ACHN (cell line): ENCODE data around the gene PTGER3.
"Not testable (repeated sequence)": the region's sequence is repeated elsewhere in the genome, so short reads cannot be mapped to it uniquely, and the experiment has no call there.

Experiments
- DNase-seq: peaks from one replicate; pipeline ENCODE4 v3.0.0-alpha.2; 2015
- in situ Hi-C: cut with HindIII; loops from 2 replicates; pipeline ENCODE4 v1.10.0; 2017; ENCODE audit warnings: low sequenced_read_pairs, low pct_ligation_motif_present, low pct_unique_long_range_greater_than_20kb

PTGER3 gene

DNA sequence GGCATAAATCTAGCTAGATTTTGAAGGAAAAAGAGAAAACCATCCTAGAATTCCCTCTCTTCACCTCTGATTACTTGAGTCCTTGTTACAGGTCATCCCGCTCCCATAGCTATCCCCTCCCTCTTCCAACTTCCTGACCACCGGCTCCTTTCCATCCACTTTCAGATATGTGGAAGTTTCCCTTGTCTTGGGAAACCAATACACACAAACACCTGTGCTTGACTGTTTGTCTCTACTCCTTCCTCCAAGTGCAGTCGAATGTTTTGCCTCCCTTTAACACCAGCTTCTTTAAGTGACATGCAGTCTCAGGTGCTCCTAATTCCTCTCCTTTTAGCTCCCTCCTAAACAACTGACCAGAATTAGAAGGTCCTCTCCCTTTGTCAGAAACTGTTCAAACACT lies 70.0 kb downstream of the PTGER3 start:
- DNase-seq = no peak
- in situ Hi-C loops = no loop called here

DNA sequence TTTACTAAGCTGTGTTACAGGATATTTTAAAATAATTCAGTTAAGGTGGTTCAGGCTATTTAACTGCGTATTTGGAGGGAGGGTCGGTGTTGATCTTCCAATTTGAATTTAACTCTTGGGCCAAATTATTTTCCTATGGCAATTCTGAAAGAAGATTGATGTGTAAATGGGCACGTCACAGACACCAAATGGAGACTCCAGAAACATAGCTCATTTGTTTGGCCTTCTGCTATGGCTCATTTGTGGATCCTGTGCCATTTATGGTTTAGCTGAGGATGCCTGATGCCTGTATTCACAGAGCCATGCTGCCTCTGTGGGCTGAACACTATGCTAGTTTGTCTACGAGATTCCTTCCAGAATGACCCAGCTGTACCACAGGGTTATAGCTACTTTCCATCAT lies 70.6 kb downstream of the PTGER3 start:
- in situ Hi-C loops = no loop called here
- no peak for DNase-seq

DNA sequence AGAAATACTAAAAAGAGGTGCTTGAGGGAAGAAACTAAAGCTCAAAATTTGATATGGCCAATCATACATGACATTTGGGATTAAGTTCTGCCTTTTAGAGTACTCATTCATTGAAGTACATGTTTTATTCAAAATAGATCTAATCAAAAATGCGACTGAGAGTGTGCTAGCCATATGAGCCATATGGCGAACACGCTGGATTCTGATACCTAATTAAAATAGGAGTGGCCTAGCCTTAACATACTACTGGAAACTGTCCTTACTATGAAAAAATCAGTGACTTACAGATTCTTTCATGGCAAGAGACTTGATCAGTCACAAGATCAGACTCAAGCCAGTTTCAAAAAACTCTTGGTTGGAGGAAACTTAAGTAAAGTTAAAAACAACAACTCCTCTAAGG lies 73.9 kb downstream of the PTGER3 start:
- in situ Hi-C loops = no loop called here
- DNase-seq = no peak

DNA sequence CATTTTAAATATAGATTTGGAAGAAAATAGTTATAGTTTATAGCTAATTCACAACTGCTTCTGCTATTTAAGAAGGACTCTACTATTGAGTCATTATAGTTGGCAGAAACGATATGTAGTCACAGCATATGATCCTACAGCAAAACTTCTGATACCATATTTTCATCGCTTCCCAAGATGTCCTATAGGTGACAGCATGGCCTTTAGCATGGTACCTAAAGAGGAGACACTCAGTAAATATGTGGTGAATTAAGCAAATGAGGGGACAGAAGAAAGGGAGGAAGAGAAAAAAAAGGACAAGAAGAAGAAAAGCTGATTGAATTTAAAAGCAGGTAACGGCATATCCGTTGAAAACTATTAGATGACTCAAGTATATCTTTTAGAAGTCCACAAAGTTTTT lies 77.2 kb downstream of the PTGER3 start:
- in situ Hi-C loops = no loop called here
- DNase-seq = no peak

DNA sequence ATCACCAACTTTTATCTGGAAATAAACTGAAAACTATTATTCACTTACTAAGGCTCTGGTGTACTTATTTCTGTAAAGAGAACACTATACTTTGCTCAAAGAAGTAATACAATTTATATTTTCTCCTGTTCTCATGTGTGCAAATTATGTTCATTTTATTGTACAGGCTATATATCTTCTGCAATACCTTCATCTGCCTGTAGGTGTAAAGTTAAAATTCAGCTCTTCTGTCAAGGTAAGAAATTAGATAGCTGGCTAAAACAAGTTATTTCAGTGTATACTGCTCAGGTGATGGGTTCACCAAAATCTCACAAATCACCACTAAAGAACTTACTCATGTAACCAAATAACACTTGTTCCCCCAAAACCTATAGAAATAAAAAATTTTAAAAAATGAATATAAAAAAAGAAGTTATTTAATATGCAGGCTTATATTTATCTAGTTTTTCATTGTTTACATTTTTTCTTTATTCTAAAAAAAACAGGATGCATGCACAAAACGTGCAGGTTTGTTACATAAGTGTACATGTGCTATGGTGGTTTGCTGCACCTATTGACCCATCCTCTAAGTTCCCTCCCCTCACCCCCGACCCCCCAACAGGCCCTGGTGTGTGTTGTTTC lies 81.5 kb downstream of the PTGER3 start:
- peak; percentile 9 for DNase-seq
- in situ Hi-C loops = no loop called here

DNA sequence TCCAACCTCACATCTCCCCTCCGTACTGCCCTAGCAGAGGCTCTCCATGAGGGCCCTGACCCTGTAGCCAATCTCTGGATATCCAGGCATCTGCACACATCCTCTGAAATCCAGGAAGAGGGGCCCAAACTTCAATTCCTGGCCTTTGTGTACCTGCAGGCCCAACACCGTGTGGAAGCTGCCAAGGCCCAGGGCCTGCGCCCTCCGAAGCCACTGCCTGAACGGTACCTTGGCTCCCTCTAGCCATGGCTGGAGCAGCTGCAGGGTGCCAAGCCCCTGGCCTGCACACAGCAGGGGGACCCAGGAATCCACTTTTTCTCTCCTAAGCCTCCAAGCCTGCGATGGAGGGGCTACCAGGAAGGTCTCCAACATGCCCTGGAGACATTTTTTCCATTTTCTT lies 84.2 kb downstream of the PTGER3 start:
- in situ Hi-C loops = no loop called here

DNA sequence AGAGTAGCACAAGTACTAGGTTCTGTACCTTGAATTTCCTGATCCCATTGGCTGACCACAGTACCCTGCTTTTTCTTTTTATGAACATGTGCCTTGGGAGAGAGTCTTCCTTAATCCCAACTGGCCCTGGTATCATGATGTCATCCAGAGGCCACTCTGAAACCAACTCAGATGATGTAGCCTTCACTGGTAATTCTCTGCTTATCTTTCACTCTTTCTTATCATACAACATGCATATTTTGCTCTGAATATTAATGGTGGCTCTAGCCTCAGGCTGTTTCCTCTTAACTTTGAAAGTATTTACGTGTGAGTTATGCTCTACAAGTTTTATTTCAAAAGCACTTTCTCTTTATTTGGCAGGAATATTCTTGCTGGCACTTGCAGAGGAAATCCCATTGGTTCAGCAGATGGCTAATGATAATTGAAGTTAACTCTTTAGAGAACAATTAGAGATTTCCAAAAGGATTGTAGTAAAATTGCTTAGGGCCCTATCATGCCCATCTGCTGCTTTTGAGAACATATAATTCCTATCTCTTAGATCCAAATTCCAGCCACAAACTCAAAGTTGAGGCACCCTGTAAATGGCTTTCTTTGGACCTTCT lies 86.1 kb downstream of the PTGER3 start:
- in situ Hi-C loops = no loop called here
- no peak for DNase-seq

More for the DNA sequence above, 84.2 kb downstream of the PTGER3 start:
- DNase-seq = no peak

DNA sequence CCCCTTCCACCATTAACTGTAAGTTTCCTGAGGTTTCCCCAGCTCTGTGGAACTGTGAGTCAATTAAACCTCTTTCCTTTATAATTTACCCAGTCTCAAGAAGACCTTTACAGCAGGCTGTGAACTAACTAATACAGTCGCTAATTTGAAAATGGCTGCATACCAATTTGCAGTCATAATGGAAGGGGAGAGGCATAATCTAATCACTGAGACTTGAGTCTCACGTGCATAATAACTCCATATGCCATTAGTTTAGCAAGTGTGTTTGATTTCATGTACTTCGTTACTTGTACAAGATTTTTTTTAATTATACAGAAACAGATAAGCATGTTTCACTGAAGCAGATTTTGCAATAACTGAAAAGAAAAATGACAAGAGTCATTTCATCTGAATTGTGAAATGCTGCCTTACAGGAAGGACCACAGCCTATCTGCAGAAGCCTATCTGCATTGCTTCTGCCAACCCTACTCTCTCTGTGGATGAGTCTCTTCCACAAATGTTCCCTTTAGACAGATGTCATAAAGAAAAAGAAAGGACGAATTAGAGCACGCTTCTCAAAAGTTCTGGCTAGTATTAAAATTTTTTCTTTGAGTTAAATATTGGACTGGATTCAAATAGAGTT lies 99.1 kb downstream of the PTGER3 start:
- in situ Hi-C loops = no loop called here

DNA sequence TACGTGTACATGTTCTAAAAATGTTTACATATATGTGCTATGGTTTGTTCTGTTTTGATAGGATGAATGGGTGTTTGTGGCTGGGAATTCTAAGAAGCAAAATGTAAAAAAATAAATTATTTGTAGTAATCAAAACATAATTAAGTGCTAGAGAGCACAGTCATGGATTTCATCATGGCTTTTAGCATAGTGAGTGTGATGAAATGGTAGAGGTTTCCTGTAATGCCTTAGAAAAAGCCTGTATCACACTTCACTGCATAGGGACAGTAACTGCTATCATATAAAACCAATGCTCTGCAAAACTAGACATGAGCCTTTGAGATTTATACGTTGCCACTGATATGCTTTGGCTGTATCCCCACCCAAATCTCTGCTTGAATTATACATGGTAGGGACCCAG lies 99.8 kb downstream of the PTGER3 start:
- in situ Hi-C loops = no loop called here
- no peak for DNase-seq

More for the DNA sequence above, 99.1 kb downstream of the PTGER3 start:
- DNase-seq = no peak

DNA sequence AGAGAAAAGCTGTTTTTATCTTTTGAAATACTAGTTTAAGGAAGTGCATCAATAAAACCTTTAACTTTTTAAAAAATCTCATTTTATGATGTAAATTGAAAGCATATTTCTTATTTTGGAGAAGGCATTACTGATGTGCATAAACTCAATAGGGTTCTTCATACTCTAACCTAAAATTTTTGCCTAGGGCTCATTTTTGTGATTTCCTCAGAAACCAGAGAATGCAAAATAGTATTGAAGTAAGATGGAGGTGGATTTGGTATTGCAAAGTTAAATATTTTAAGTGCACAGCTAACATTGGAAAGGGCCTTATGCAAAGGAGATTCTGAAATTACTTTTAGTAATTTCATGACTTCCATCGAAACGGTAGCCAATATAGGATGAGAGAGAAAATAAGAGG lies 101.9 kb downstream of the PTGER3 start:
- in situ Hi-C loops = no loop called here

DNA sequence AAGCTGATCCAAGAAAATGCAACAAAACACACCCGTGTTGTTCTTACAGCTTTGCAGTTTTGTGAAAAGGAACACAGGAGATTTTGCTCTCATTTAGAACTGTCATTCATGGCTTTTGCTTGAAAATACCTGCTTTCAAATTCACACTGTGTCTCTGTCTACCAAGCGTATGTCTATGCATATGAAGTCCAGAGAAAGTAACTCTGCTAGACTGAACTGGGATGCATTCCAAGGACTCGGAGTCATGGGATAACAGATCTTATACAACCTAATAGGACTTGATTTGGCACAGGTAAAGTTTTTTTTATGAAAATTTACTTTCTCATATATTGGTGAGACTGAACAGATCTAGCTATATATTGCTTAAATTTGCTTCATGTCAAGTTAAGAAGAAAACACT lies 102.4 kb downstream of the PTGER3 start:
- DNase-seq = no peak
- in situ Hi-C loops = no loop called here

More for the DNA sequence above, 101.9 kb downstream of the PTGER3 start:
- DNase-seq = no peak

DNA sequence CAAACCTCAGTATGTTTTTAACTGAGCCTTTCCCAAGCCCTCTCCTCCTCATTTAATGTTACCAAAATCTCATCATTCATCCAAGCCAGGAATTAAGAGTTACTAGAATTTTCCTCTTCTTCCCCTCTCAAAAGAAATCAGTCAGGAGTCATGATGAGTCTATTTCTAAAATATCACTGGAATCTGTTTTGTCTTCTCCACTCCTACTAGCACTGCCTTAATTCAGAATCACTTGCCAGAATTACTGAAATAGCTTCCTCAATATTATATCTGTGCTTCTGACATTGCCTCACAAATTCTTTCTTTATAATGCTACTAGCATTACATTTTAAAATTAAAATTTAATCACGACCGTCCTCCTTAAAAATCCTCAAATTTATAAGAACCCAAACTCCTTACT lies 106.1 kb downstream of the PTGER3 start:
- DNase-seq = no peak
- in situ Hi-C loops = no loop called here

DNA sequence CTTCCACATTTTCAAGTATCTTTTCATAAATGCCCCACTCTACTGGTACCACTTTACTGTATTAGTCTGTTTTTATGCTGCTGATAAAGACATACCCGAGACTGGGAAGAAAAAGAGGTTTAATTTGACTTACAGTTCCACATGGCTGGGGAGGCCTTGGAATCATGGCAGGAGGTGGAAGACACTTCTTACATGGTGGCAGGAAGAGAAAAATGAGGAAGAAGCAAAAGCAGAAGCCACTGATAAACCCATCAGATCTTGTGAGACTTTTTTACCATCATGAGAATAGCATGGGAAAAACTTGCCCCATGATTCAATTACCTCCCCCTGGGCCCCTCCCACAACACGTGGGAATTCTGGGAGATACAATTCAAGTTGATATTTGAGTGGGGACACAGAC lies 107.2 kb downstream of the PTGER3 start:
- in situ Hi-C loops, DNase-seq: not testable (repeated sequence)

DNA sequence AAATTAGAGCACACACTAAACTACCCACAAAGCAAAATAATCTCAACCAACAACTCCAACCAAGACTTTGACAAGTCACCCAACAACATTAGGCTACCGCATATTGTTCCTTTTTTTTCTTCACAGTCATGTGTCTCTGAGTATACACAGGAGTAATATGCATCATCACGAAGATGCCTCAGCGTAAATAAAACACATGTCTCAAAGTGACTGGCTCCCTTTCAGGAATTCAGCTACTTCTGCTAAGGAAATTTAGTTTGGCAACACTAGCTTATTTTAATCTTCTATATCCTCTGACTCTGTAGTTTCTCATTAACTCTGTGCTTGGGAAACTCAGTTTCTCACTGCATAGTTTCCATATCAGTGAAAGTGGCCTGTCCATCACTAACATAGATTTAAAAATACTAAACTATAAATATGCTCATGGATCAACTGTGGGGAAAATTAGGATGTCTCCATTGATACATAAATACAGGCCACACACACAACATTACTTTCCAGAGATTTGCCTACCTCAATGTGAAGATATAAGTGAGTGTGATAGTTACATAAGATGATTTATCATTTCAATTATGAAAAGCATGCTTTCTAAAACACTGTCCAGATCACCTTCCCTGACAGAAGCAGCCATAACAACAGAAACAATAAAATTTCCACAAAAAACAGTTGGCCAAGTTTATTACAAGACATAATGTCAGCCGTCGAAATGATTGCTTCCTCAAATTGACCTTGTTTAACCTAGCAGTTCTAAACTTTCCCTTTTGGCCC lies 113.2 kb downstream of the PTGER3 start:
- no peak for DNase-seq
- in situ Hi-C loops = no loop called here

DNA sequence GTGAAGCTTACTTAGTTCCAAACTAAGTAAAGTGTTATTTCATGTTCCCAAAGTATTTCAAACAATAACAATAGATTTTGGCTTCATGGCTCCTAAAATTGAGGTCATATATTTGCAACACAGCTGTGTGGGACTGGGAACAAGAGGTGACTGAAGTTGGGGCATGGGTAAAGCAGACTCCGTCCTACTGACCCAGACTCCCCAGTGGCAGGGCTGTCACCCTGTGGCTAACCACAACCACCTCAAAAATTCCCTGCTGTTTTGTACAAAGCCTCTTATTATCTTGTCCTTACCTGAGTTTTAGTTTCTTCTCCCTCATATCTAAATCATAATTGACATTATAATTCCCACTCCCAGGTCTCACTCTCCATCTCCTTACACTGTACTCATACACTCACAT lies 117.6 kb downstream of the PTGER3 start:
- no peak for DNase-seq
- in situ Hi-C loops = no loop called here

DNA sequence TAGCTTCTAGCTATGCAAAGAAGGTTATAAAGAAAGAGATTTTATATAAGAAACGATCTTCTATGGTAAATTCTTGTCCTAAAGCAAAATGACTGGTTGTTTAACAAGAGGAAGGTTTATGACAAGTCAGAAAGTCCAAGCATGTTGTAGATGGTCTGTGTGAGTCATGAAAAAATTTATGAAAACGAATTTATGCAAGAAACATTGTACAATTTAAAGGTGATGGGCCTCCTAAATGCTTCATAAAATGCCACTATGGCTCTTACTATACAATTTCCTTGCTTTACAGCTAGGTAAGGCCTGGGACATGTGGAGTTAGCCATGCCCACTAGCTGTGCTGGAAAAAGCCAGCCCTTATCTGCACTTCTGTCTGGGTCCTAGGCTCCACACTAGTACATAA lies 125.4 kb downstream of the PTGER3 start:
- DNase-seq = no peak
- in situ Hi-C loops = no loop called here
